Adrenal gland (tissue), 5 donors: ENCODE results near the gene VCAM1.

Experiments
- POLR2A ChIP-seq, 2 donors: fragments of 450-650 bp; IDR thresholded peaks; one replicate each; pipeline ENCODE4 v1.6.1; 2017; ENCODE audit warnings: antibody characterized with exemption in 2 of 2, mild to moderate bottlenecking in 2 of 2, moderate library complexity in 1 of 2
- TF ChIP-seq, protein P1 (sequence below), 6 experiments: fragments of 450-650 bp in 4 of 6; fragments of 200-600 bp in 2 of 6; sonication (generic) in 1 of 6; IDR thresholded peaks; 1 replicate in 5 of 6; 2 replicates in 1 of 6; pipeline versions ENCODE4 v1.5.1 to v1.8.0; 2016 to 2021; ENCODE audit warnings: antibody characterized with exemption in 6 of 6, mild to moderate bottlenecking in 2 of 6, moderate library complexity in 1 of 6
- donor health status: DM: no; HTN: no; CAD: no.

DNA sequence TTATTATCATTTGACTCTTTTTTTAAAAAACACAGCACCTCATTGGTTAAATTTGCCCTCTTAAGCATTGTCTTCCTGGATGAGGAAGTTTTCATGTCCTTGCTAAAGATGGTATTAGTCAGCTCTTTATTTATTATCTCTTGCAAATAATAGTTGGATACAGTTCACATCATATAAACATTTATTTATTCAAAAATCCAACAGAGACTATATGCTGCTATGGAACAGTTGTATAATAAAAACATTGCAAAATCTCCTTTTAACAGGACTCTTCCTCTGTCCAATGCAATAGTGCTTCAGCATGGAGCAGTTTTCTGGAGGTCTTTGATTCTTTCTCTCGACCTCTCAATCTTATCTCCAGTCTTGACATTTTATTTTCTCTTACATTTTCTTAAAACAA, 49.5 kb upstream of the VCAM1 start:
- no peak for TF ChIP-seq POLR2A (IDR thresholded peaks at IDR 0.05)
- TF ChIP-seq, protein P1, sequence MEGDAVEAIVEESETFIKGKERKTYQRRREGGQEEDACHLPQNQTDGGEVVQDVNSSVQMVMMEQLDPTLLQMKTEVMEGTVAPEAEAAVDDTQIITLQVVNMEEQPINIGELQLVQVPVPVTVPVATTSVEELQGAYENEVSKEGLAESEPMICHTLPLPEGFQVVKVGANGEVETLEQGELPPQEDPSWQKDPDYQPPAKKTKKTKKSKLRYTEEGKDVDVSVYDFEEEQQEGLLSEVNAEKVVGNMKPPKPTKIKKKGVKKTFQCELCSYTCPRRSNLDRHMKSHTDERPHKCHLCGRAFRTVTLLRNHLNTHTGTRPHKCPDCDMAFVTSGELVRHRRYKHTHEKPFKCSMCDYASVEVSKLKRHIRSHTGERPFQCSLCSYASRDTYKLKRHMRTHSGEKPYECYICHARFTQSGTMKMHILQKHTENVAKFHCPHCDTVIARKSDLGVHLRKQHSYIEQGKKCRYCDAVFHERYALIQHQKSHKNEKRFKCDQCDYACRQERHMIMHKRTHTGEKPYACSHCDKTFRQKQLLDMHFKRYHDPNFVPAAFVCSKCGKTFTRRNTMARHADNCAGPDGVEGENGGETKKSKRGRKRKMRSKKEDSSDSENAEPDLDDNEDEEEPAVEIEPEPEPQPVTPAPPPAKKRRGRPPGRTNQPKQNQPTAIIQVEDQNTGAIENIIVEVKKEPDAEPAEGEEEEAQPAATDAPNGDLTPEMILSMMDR (IDR thresholded peaks at IDR 0.05) = no peak
